Muscle of leg (tissue), 11 donors: ENCODE results near the gene TOMM70. TPM values are rescaled to one million over a fixed set of nuclear protein-coding genes. Genes with fewer than 3 reads are reported as not detected.

Experiments used
- DNase-seq: peaks from one replicate; pipeline ENCODE4 v3.0.0; 2013
- H3K27ac ChIP-seq: one replicate; pipeline ENCODE4 v1.5.1; 2013; ENCODE audit warnings: mild to moderate bottlenecking, low read length, control low read depth
- H3K27me3 ChIP-seq: one replicate; pipeline ENCODE4 v1.6.1; 2013; ENCODE audit warnings: low read length; ENCODE audit not compliant: control insufficient read depth, insufficient read depth
- H3K36me3 ChIP-seq: one replicate; pipeline ENCODE4 v1.6.1; 2013; ENCODE audit warnings: low read length; ENCODE audit not compliant: control insufficient read depth, insufficient read depth
- H3K4me1 ChIP-seq: one replicate; pipeline ENCODE4 v1.6.1; 2013; ENCODE audit warnings: low read length; ENCODE audit not compliant: control insufficient read depth, insufficient read depth
- H3K4me3 ChIP-seq: one replicate; pipeline ENCODE4 v1.5.1; 2013; ENCODE audit warnings: low read length, control low read depth
- H3K9me3 ChIP-seq: replicated peaks from 2 replicates; pipeline ENCODE4 v1.6.1; 2013; ENCODE audit warnings: low read depth, low read length; ENCODE audit not compliant: control insufficient read depth
- WGBS: methylation state at CpG from one replicate; pipeline ENCODE4 v1.1.5; 2013; ENCODE audit warnings: missing lambda C conversion rate; ENCODE audit not compliant: insufficient coverage; 5-methylcytosine and 5-hydroxymethylcytosine counted together
- polyA plus RNA-seq, 8 donors: library from polyadenylated mRNA; unstranded; fragments of 120-200 nt; gene quantifications; one replicate each; pipeline versions ENCODE4 v1.2.1 to v1.2.3, GENCODE V29; 2013; ENCODE audit warnings: inconsistent platforms in 1 of 8, low replicate concordance in 1 of 8; ENCODE audit not compliant: insufficient read length in 8 of 8, insufficient read depth in 1 of 8
- total RNA-seq: library from RNA; stranded (reverse); fragments of 120-200 nt; gene quantifications from one replicate; pipeline ENCODE4 v1.2.4, GENCODE V29; 2013

The TOMM70 gene
- total and polyA plus RNA-seq, 9 donors: 44.9 to 62.6 (median 50.5) TPM

DNA sequence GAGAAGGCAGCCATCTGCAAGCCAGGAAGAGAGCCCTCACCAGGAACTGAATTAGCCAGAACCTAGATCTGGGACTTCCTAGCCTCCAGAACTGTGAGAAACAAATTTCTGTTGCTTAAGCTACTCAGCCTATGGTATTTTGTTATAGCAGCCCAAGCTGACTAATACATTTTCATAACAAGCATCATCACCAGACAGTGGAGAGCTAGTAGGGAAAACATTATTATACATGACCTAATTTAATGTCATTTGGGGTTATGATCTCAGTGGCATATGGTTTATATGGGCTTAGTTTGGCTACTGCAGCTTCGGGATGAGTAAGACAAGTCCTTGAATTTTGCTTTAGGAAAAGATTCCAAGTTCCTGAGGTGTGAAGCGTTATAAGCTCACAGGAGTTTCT, 36.1 kb upstream of the TOMM70 start:
- Histone ChIP-seq H3K4me3 (no peak overlapping the region), H3K9me3 (no peaks in the 10 kb centered on the region), H3K27me3 (no peaks in the 10 kb centered on the region), H3K36me3 (no peaks in the 10 kb centered on the region), H3K4me1 (no peaks in the 10 kb centered on the region), H3K27ac (no peak overlapping the region)
- no CpG with 5 or more reads among the region's 2 CpGs for WGBS
- no peak for DNase-seq

DNA sequence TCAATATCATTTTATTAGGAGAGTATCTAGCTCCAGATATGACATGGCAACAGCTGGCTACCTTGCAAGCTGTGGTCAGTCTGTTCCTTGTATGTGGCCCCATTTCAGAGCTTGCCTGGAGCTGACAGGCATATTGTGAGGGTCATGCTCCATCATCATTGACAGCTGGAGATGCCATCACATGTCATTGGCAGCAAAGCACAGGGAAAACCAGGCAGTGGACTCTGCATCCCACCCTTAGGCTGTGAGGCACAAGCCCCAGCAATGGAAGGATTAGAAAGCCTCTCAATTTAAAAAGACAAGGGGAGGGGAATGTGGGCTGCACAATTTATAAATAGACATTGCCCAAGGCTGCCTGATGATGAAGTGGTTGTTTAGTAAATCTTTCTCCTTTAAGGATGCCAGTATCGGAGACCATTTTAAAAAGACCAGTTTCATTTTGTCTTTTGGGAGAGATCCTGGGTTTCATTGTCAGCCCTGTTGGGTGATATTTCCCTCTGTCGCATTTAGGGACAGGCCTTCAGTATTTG, 28.4 kb upstream of the TOMM70 start:
- H3K27ac ChIP-seq: no peak overlapping the region
- H3K4me3 ChIP-seq: no peak overlapping the region
- no peaks in the 10 kb centered on the region for H3K36me3 ChIP-seq
- no peaks in the 10 kb centered on the region for H3K4me1 ChIP-seq
- H3K9me3 ChIP-seq: no peaks in the 10 kb centered on the region
- 76% methylated on average over 2 of the region's 2 CpGs for WGBS
- no peaks in the 10 kb centered on the region for H3K27me3 ChIP-seq
- DNase-seq: no peak

DNA sequence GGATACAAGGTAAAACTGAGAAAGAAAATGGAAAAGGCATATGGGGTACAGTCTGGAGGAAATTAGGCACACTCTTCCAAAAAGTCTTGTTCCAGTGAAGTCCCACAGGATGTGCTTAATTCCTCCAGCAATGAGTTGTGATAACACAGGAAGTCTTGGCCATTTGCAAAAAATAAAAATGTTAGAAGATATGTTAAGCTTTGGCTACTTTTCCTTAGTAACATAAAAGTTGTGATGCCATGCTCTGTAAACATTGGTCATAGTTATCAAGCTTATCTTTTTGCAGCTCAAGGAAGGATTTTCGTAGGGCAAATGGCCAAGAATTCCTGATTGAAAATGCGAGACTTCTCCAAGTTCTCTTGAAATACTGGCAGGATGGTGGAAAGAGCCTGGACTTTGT, 26.8 kb upstream of the TOMM70 start:
- H3K4me1 ChIP-seq: no peaks in the 10 kb centered on the region
- 13% methylated on average over 2 of the region's 2 CpGs for WGBS
- H3K9me3 ChIP-seq: no peaks in the 10 kb centered on the region
- DNase-seq: peak; percentile 51
- no peaks in the 10 kb centered on the region for H3K27me3 ChIP-seq
- no peak overlapping the region for H3K4me3 ChIP-seq
- no peaks in the 10 kb centered on the region for H3K36me3 ChIP-seq
- H3K27ac ChIP-seq: no peak overlapping the region

DNA sequence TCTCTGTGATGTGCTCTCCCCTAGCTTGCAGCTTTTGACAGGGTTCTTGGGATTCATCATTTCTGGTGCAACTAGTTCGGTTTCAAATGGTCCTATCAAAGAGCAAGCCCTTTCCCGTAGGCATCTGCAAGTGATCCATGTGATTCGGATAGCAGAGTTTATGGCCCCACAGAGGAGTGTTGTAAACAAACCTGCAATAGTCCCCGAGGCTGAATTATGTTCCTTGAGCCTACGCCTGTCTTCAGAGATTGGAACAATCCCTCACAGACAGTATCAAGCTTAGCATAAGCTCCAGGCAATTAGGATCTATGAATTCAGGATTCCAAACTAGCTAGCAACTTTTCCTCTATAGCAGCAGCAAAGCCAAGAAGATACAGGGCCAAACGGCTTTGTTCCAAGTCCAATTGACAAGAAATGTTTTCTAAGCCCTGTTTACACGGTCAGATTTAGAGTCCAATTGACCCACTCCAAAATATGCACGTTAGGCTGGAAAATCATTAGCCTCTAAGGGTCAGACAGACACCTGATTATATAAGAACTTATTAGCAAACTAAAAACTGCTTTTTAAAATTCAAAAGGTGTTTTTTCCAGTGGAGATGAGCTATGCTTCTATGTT, 25.3 kb upstream of the TOMM70 start:
- peak; percentile 48 for DNase-seq
- H3K4me1 ChIP-seq: no peaks in the 10 kb centered on the region
- 37% methylated on average over 4 of the region's 8 CpGs for WGBS
- H3K27me3 ChIP-seq: no peaks in the 10 kb centered on the region
- no peak overlapping the region for H3K27ac ChIP-seq
- H3K4me3 ChIP-seq: no peak overlapping the region
- no peaks in the 10 kb centered on the region for H3K9me3 ChIP-seq
- H3K36me3 ChIP-seq: no peaks in the 10 kb centered on the region

DNA sequence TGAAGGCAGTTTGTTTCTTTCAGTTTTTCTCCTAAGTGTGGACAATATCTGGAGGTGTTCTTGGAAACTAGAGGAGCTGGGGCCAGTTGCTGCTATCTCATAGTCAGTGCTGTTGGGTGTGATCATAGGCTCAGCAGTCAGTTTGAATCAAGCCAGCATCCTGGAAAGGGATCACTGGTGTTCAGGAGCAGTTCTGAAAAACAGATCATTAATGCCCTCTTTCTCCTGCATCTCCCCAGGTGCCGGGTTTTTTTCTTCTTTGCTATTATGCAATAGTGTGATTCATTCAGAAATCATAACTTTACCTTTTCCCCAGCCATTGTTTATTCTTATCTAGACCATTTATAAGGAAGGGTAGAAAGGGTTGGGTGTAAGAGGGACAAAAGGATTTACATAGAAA, 24.4 kb upstream of the TOMM70 start:
- WGBS: no CpG with 5 or more reads among the region's 1 CpG
- Histone ChIP-seq H3K27ac (no peak overlapping the region), H3K4me3 (no peak overlapping the region), H3K9me3 (no peaks in the 10 kb centered on the region), H3K4me1 (no peaks in the 10 kb centered on the region), H3K27me3 (no peaks in the 10 kb centered on the region), H3K36me3 (no peaks in the 10 kb centered on the region)
- no peak for DNase-seq

DNA sequence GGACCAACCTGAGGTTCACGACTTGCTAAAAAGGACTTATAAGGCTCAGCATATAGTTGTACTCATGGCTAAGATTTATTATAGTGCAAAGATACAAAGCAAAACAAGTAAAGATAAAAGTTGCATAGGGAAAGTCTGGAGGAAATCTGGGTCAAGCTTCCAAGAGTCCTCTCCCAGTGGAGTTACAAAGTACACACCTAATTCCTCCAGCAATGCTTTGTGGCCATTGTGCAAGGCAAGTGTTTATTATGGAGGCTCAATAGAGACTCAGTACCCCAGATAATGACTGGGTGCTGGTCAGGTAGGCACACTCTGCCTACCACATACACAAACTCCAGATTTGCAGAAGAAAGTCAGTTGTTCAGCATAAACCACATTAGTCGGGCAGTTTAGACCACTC, 23.4 kb upstream of the TOMM70 start:
- no peak for DNase-seq
- H3K4me1 ChIP-seq: no peaks in the 10 kb centered on the region
- H3K36me3 ChIP-seq: no peaks in the 10 kb centered on the region
- H3K27me3 ChIP-seq: no peaks in the 10 kb centered on the region
- no peak overlapping the region for H3K4me3 ChIP-seq
- WGBS: no CpG with 5 or more reads among the region's 2 CpGs
- no peaks in the 10 kb centered on the region for H3K9me3 ChIP-seq
- H3K27ac ChIP-seq: no peak overlapping the region

DNA sequence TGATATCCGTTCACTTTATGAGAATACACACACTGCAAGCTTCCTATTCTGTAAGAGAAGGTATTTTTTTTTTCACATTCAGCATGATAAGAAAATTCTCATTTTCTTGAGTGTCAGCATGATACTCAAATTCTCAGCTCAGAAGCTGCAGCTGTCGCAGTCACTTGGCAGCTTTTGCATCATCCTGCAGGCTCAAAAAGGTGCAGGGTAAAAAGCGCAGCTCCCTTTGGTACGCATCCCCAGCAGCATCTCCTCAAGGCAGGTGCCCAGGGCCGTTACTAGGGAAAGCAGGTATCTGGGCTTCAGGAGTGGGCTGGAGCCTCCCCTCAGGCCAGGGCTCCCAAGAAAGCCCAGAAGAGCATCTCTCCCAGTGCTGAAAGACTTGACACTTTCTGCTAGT, 22.7 kb upstream of the TOMM70 start:
- Histone ChIP-seq H3K36me3 (no peaks in the 10 kb centered on the region), H3K27ac (no peak overlapping the region), H3K4me1 (no peaks in the 10 kb centered on the region), H3K9me3 (no peaks in the 10 kb centered on the region), H3K4me3 (no peak overlapping the region), H3K27me3 (no peaks in the 10 kb centered on the region)
- WGBS: 80% methylated on average over 1 of the region's 5 CpGs
- no peak for DNase-seq

DNA sequence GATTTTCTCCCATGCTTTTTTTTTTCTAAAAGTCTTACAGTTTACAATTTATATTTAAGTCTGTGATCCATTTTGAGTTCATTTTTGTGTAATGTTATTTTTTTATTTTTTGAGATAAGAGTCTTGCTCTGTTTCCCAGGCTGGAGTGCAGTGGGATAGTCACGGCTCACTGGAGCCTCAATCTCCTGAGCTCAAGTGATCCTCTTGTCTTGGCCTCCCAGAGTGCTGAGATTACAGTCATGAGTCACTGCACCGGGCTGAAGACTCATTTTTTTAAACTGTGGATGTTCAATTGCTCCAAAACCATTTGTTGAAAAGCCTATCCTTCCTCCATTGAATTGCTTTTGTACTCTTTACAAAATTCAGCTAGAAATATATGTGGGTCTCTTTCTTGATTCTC, 20.0 kb upstream of the TOMM70 start:
- no peak for DNase-seq
- Histone ChIP-seq H3K9me3 (no peaks in the 10 kb centered on the region), H3K4me1 (no peaks in the 10 kb centered on the region), H3K27ac (no peak overlapping the region), H3K4me3 (no peak overlapping the region), H3K27me3 (no peaks in the 10 kb centered on the region), H3K36me3 (no peaks in the 10 kb centered on the region)
- WGBS: 80% methylated on average over 1 of the region's 2 CpGs

DNA sequence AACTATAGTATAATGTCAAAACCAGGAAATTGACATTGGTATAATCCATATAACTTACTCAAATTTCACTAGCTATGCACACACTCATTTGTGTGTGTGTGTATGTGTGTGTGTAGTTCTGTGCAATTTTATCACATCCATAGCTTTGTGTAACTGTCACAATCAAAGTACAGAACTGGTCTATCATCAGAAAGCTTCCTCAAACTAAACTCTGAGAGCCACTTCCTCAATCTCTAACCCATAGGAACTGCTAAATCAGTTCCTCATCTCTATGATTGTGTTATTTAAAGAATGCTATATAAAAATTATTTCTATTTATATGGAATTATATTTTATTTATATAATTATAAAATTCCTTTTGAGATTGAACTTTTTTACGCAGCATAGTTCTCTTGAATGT, 18.5 kb upstream of the TOMM70 start:
- WGBS: 83% methylated on average over 1 of the region's 1 CpG
- no peak for DNase-seq
- H3K4me1 ChIP-seq: no peaks in the 10 kb centered on the region
- H3K4me3 ChIP-seq: no peak overlapping the region
- no peaks in the 10 kb centered on the region for H3K36me3 ChIP-seq
- no peaks in the 10 kb centered on the region for H3K9me3 ChIP-seq
- no peak overlapping the region for H3K27ac ChIP-seq
- H3K27me3 ChIP-seq: no peaks in the 10 kb centered on the region

DNA sequence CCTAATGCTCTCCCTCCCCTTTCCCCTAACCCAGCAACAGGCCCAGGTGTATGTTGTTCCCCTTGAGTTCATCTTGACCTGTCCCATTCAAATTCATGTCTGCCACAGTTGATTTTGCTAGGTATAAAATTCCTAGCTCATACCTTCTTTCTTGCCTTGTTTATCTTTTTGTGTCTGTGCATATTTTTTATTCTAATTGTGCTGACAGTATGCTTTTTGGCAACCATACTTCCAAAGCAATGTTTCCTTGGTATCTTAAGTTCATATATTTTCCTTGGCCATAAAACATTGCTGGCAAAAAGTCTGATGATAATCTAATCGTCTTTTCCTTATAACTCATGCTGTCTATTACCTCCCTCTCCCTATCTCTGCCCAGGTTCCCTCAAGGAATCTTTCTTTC, 16.0 kb upstream of the TOMM70 start:
- no peak for DNase-seq
- peaks cover 3% of the 10 kb centered on the region for H3K9me3 ChIP-seq
- no peaks in the 10 kb centered on the region for H3K27me3 ChIP-seq
- H3K36me3 ChIP-seq: peaks cover 3% of the 10 kb centered on the region
- WGBS: no CpG with 5 or more reads among the region's 1 CpG
- no peak overlapping the region for H3K4me3 ChIP-seq
- no peak overlapping the region for H3K27ac ChIP-seq
- no peaks in the 10 kb centered on the region for H3K4me1 ChIP-seq

DNA sequence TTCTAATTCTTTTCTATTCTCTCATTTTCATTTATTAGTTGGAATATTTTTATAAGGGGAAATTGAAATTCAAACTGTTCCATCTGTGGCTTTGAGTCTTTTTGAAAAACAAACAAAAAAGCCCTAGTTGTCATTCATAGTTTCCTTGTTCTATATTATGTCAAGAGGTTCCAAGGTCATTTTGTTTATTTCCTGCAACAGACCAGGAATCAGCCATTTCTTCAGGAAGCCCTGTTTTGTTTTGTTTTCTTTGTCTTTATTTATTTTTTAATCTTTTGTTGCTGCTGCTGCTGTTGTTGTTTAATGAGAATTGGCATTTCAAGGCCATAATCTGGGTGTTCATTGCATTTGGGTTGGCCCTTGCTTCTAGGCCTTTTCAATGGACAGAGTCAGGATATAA, 15.3 kb upstream of the TOMM70 start:
- peaks cover 9% of the 10 kb centered on the region for H3K9me3 ChIP-seq
- H3K27ac ChIP-seq: no peak overlapping the region
- no peaks in the 10 kb centered on the region for H3K27me3 ChIP-seq
- H3K4me3 ChIP-seq: no peak overlapping the region
- DNase-seq: no peak
- H3K36me3 ChIP-seq: peaks cover 7% of the 10 kb centered on the region
- no peaks in the 10 kb centered on the region for H3K4me1 ChIP-seq
